ENCODE measurements around the gene RBFOX2.

DNA sequence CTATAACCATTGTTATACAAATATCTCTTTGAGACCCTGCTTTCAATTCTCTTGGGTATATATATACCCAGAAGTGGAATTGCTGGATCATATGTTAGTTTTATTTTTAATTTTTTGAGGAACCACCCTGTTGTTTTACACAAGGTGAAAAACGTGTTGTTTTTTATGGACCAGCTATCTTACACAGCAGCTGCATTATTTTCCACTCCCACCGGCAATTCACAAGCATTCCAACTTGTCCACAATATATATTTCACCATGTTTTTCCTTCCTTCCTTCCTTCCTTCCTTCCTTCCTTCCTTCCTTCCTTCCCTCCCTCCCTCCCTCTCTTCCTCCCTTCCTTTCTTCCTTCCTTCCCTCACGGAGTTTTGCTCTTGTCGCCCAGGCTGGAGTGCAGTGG is 317.3 kb downstream of the RBFOX2 start:
- TF ChIP-seq POLR2A (IDR thresholded peaks at IDR 0.05; ENCODE audit: control extremely low read depth in 1 of 2, low read depth in 2 of 2, low read length in 2 of 2), result no peak
- no peak for TF ChIP-seq EZH2 (IDR thresholded peaks at IDR 0.05; ENCODE audit: low read depth, low read length, severe bottlenecking)
- TF ChIP-seq EGR1 (IDR thresholded peaks at IDR 0.05; ENCODE audit: borderline replicate concordance, low read depth, low read length), result no peak
- TF ChIP-seq CEBPB (IDR thresholded peaks at IDR 0.05; ENCODE audit: low read depth, low read length), result no peak
- no peak for TF ChIP-seq RBBP5 (IDR thresholded peaks at IDR 0.05; ENCODE audit: borderline replicate concordance, low read depth, low read length)

Data from H1 (cell line).